NCI-H748 (cell line): ENCODE results near the gene TTC13.

Source experiments
- DNase-seq: peaks from one replicate; lab custom pipeline; 2025; ENCODE audit not compliant: unreplicated experiment; lab: John Stamatoyannopoulos, UW

TTC13 gene

DNA sequence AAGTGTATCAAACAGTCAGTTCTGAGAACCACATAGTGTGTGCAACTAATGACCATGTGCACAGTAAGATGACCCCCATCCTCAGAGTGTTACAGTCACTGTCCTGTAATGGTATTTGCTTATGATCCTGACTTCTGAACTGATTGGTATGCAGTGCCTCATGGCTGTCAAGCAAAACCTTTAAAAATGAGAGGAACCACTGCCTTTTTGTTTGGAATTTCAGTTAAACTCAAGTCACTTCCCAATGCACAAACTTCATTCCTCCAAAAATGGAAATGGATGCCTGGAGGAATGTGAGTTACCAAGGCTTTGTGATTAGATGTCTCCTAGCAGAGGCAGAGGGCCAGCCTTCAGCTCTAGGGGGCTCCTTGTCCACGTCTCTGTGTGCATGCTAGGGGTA lies 120.8 kb downstream of the TTC13 start:
- no peak for DNase-seq

DNA sequence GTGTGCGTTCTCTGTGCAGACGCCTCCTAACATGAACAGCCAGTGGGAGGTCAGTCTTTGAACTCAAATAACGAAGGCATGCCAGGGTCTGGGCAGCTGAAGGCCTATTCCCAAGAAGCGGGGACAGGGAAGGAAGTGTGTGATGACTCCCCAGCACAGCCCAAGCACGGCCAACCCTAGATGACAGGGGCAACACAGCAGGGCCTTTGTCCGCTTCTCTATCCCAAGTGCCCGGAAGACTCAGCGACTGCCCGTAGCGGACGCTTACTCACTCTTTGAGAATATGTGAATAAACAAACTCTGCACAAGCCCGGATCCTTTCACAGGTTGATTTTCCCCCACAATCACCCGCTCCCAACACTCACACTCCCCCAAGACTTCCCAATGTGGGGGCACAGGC lies 121.6 kb downstream of the TTC13 start:
- DNase-seq, result no peak
